HCT116 (cell line): Measurements from ENCODE around the gene TNC. TPM values are rescaled to one million over a fixed set of nuclear protein-coding genes. Genes with fewer than 3 reads are reported as not detected.

Experiments used
- ATAC-seq: fragments of 200-7000 bp; cut with Tn5 transposase; 2 replicates; pipeline ENCODE4 v1.9.1; 2020; ENCODE audit warnings: mild to moderate bottlenecking, moderate library complexity
- BruUV-seq: library from RNA; stranded (reverse); fragments of 400-500 nt; replicated peaks from 2 replicates; lab custom pipeline; 2021; lab: Mats Ljungman, UMichigan
- CTCF ChIA-PET: fragments of 300-600 bp; sonication (Branson Sonifier 250); formaldehyde crosslinking; loops from one replicate; lab custom pipeline; 2021; ENCODE audit warnings: antibody characterized with exemption; lab: Charles Lee
- POLR2A ChIA-PET: fragments of 300-600, 350-600 bp; sonication (Branson Sonifier 250); formaldehyde crosslinking; loops from one replicate; lab custom pipeline; 2021; ENCODE audit warnings: antibody characterized with exemption; lab: Charles Lee
- RAD21 ChIA-PET, 2 experiments: fragments of 300-600 bp; sonication (Branson Sonifier 250); formaldehyde crosslinking; loops; one replicate each; lab custom pipeline; 2023; ENCODE audit warnings: low total read pairs in 2 of 2; ENCODE audit not compliant: uncharacterized antibody in 2 of 2, unreplicated experiment in 2 of 2, low non-redundant PET in 1 of 2; lab: Charles Lee
- DNase-seq: peaks from one replicate; pipeline ENCODE4 v3.0.0-alpha.2; 2010; ENCODE audit warnings: low read depth, low spot score
- H2AFZ ChIP-seq: fragments of 200-600 bp; shearing (Covaris generic), sonication (generic); 2 replicates; pipeline ENCODE4 v1.6.1; 2017; ENCODE audit warnings: low read depth, mixed run types, mixed read lengths, antibody characterized with exemption, low read length; ENCODE audit not compliant: poor library complexity, severe bottlenecking
- H3K27ac ChIP-seq: 2 replicates; pipeline ENCODE4 v1.5.1; 2012; ENCODE audit warnings: low read depth, low read length
- H3K27me3 ChIP-seq: fragments of 200-600 bp; sonication (generic); 2 replicates; pipeline ENCODE4 v1.6.1; 2016; ENCODE audit warnings: mixed run types, low read length, mixed read lengths; ENCODE audit not compliant: insufficient read depth
- H3K36me3 ChIP-seq, 2 experiments: fragments of 200-500 bp in 1 of 2; fragments of 200-600 bp in 1 of 2; sonication (Bioruptor generic) in 1 of 2; sonication (generic) in 1 of 2; 2 replicates each; pipeline versions ENCODE4 v1.5.1 to v1.6.1; 2014 to 2016; ENCODE audit warnings: low read length in 2 of 2, inconsistent platforms in 1 of 2, mixed read lengths in 1 of 2, mixed run types in 1 of 2; ENCODE audit not compliant: insufficient read depth in 2 of 2, control insufficient read depth in 1 of 2
- H3K4me1 ChIP-seq, 2 experiments: fragments of 200-600 bp in 1 of 2; sonication (generic) in 1 of 2; 2 replicates each; pipeline versions ENCODE4 v1.5.1 to v1.6.1; 2012 to 2017; ENCODE audit warnings: low read length in 2 of 2, inconsistent platforms in 1 of 2, mild to moderate bottlenecking in 1 of 2, mixed read lengths in 1 of 2, mixed run types in 1 of 2, moderate library complexity in 1 of 2; ENCODE audit not compliant: insufficient read depth in 2 of 2, control insufficient read depth in 1 of 2
- H3K4me2 ChIP-seq: fragments of 200-600 bp; sonication (generic); 2 replicates; pipeline ENCODE4 v1.6.1; 2017; ENCODE audit warnings: mixed run types, low read length, mixed read lengths
- H3K4me3 ChIP-seq, 2 experiments: fragments of 200-600 bp in 1 of 2; sonication (generic) in 1 of 2; replicated peaks in 1 of 2; 2 replicates each; pipeline ENCODE4 v1.5.1; 2011 to 2016; ENCODE audit warnings: low read length in 2 of 2, control low read depth in 1 of 2, low read depth in 1 of 2, mild to moderate bottlenecking in 1 of 2, mixed read lengths in 1 of 2, mixed run types in 1 of 2
- H3K79me2 ChIP-seq: fragments of 200-600 bp; sonication (generic); 2 replicates; pipeline ENCODE4 v1.6.1; 2017; ENCODE audit warnings: mild to moderate bottlenecking, mixed run types, low read length, moderate library complexity, mixed read lengths; ENCODE audit not compliant: insufficient read depth
- H3K9ac ChIP-seq: fragments of 200-600 bp; sonication (generic); 2 replicates; pipeline ENCODE4 v1.6.1; 2016; ENCODE audit warnings: low read length, mixed read lengths
- H3K9me2 ChIP-seq: fragments of 200-600 bp; sonication (generic), shearing (Covaris generic); 2 replicates; pipeline ENCODE4 v1.6.1; 2017; ENCODE audit warnings: mixed run types, mild to moderate bottlenecking, moderate library complexity; ENCODE audit not compliant: insufficient read depth
- H3K9me3 ChIP-seq, 2 experiments: fragments of 200-500 bp in 1 of 2; fragments of 200-600 bp in 1 of 2; sonication (Bioruptor generic) in 1 of 2; sonication (generic) in 1 of 2; 2 replicates each; pipeline ENCODE4 v1.6.1; 2014 to 2017; ENCODE audit warnings: low read length in 2 of 2, mixed read lengths in 2 of 2, inconsistent platforms in 1 of 2, low read depth in 1 of 2, mild to moderate bottlenecking in 1 of 2, mixed run types in 1 of 2, moderate library complexity in 1 of 2; ENCODE audit not compliant: control insufficient read depth in 1 of 2, insufficient read depth in 1 of 2
- H4K20me1 ChIP-seq: fragments of 200-600 bp; sonication (generic), shearing (Covaris generic); 2 replicates; pipeline ENCODE4 v1.6.1; 2017; ENCODE audit warnings: mixed run types, mild to moderate bottlenecking, moderate library complexity; ENCODE audit not compliant: insufficient read depth
- ELF1 ChIP-seq: IDR thresholded peaks from 2 replicates; pipeline ENCODE4 v1.6.1; 2012; ENCODE audit warnings: low read depth, borderline replicate concordance
- JUND ChIP-seq: IDR thresholded peaks from 2 replicates; pipeline ENCODE4 v1.6.1; 2012
- POLR2A ChIP-seq: IDR thresholded peaks from 2 replicates; pipeline ENCODE4 v1.7.0; 2011; ENCODE audit warnings: borderline replicate concordance; ENCODE audit not compliant: insufficient read depth, insufficient read length; ENCODE audit errors: extremely low read depth
- SP1 ChIP-seq: IDR thresholded peaks from 2 replicates; pipeline ENCODE4 v1.6.1; 2012; ENCODE audit warnings: low read depth
- SRF ChIP-seq: IDR thresholded peaks from 2 replicates; pipeline ENCODE4 v1.6.1; 2012; ENCODE audit warnings: low read depth
- YY1 ChIP-seq: IDR thresholded peaks from 2 replicates; pipeline ENCODE4 v1.6.1; 2011; ENCODE audit warnings: low read length, low read depth, moderate library complexity, mild to moderate bottlenecking; ENCODE audit not compliant: insufficient replicate concordance; ENCODE audit errors: extremely low read depth
- ZFX ChIP-seq: fragments of 450-650 bp; IDR thresholded peaks from 2 replicates; pipeline ENCODE4 v1.6.1; 2017
- intact Hi-C: fragments of 100-400 bp; cut with micrococcal nuclease; formaldehyde crosslinking; loops from 2 replicates; pipeline ENCODE4 v1.10.0; 2022
- total RNA-seq: library from RNA; stranded (reverse); gene quantifications from one replicate; pipeline ENCODE4 v1.2.1, GENCODE V29; 2021; ENCODE audit not compliant: unreplicated experiment
- TF ChIP-seq, protein P1 (sequence below), 3 experiments: fragments of 200-600 bp in 1 of 3; sonication (generic) in 1 of 3; IDR thresholded peaks in 2 of 3; conservative IDR thresholded peaks in 1 of 3; 2 replicates each; pipeline ENCODE4 v1.5.1; 2012 to 2017; ENCODE audit warnings: low read depth in 2 of 3, low read length in 2 of 3, antibody characterized with exemption in 1 of 3, borderline replicate concordance in 1 of 3, control low read depth in 1 of 3, mild to moderate bottlenecking in 1 of 3, mixed read lengths in 1 of 3, mixed run types in 1 of 3, moderate library complexity in 1 of 3; ENCODE audit not compliant: insufficient read depth in 1 of 3
- TF ChIP-seq, protein P2 (sequence below): IDR thresholded peaks from 2 replicates; pipeline ENCODE4 v1.6.1; 2011; ENCODE audit warnings: mild to moderate bottlenecking, low read length, moderate library complexity; ENCODE audit not compliant: insufficient replicate concordance; ENCODE audit errors: extremely low read depth

The TNC gene
- total RNA-seq, 1 experiment from 2014 or later = 0.49 TPM

DNA sequence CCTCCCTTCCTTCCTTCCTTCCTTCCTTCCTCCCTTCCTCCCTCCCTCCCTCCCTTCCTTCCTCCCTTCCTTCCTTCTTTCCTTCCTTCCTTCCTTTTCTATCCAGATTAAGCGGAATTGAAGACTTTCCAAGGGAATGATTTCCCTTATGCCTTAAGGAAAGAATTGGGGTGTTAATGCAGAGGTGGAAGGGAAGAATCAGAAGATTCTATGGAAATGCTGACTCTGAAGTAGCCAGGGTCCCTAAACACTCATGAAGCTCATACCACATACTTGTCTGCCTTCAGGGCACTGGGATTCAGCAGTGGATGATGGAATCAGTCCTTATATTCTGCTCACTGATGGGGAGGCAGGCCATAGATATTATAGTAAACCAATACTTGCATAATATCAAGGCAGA lies 48.2 kb downstream of the TNC start:
- no peaks in the 10 kb centered on the region for H3K79me2 ChIP-seq
- intact Hi-C loops = no loop called here
- H3K36me3 ChIP-seq = no peaks in the 10 kb centered on the region
- no peak overlapping the region for H3K4me3 ChIP-seq
- DNase-seq = no peak
- POLR2A ChIA-PET = no interaction called here
- H3K4me2 ChIP-seq = no peak overlapping the region
- H3K4me1 ChIP-seq = no peaks in the 10 kb centered on the region
- RAD21 ChIA-PET = no interaction called here
- no TSS peak for BruUV-seq
- no peak overlapping the region for H3K27ac ChIP-seq
- no peak overlapping the region for H3K9ac ChIP-seq
- H2AFZ ChIP-seq = no peak overlapping the region
- TF ChIP-seq SRF (no peak), JUND (no peak), ELF1 (no peak), POLR2A (no peak), ZFX (no peak), YY1 (no peak), SP1 (no peak)
- TF ChIP-seq, protein P1, sequence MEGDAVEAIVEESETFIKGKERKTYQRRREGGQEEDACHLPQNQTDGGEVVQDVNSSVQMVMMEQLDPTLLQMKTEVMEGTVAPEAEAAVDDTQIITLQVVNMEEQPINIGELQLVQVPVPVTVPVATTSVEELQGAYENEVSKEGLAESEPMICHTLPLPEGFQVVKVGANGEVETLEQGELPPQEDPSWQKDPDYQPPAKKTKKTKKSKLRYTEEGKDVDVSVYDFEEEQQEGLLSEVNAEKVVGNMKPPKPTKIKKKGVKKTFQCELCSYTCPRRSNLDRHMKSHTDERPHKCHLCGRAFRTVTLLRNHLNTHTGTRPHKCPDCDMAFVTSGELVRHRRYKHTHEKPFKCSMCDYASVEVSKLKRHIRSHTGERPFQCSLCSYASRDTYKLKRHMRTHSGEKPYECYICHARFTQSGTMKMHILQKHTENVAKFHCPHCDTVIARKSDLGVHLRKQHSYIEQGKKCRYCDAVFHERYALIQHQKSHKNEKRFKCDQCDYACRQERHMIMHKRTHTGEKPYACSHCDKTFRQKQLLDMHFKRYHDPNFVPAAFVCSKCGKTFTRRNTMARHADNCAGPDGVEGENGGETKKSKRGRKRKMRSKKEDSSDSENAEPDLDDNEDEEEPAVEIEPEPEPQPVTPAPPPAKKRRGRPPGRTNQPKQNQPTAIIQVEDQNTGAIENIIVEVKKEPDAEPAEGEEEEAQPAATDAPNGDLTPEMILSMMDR (IDR thresholded peaks at IDR 0.05 in 2 of 3, conservative IDR thresholded peaks at IDR 0.05 in 1 of 3; ENCODE audit: borderline replicate concordance in 1 of 3, insufficient read depth in 1 of 3, low read depth in 2 of 3, low read length in 2 of 3) = no peak
- TF ChIP-seq, protein P2, sequence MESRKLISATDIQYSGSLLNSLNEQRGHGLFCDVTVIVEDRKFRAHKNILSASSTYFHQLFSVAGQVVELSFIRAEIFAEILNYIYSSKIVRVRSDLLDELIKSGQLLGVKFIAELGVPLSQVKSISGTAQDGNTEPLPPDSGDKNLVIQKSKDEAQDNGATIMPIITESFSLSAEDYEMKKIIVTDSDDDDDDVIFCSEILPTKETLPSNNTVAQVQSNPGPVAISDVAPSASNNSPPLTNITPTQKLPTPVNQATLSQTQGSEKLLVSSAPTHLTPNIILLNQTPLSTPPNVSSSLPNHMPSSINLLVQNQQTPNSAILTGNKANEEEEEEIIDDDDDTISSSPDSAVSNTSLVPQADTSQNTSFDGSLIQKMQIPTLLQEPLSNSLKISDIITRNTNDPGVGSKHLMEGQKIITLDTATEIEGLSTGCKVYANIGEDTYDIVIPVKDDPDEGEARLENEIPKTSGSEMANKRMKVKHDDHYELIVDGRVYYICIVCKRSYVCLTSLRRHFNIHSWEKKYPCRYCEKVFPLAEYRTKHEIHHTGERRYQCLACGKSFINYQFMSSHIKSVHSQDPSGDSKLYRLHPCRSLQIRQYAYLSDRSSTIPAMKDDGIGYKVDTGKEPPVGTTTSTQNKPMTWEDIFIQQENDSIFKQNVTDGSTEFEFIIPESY = no peak
- CTCF ChIA-PET = no interaction called here
- no peaks in the 10 kb centered on the region for H3K9me3 ChIP-seq
- peaks cover 8% of the 10 kb centered on the region for H3K27me3 ChIP-seq
- no peaks in the 10 kb centered on the region for H4K20me1 ChIP-seq
- no peaks in the 10 kb centered on the region for H3K9me2 ChIP-seq
- ATAC-seq = no peak
